IMR-90 (cell line): ENCODE results near the gene FRMPD4.

Source experiments
- CTCF ChIP-seq: conservative IDR thresholded peaks from 2 replicates; pipeline ENCODE4 v1.5.1; 2012; ENCODE audit warnings: mild to moderate bottlenecking, low read depth, low read length, improper control_type of control experiment
- NFE2L2 ChIP-seq: fragments of 150-350 bp; IDR thresholded peaks from 2 replicates; pipeline ENCODE4 v1.6.1; 2016; ENCODE audit warnings: low read depth, mild to moderate bottlenecking, low read length
- POLR2A ChIP-seq: IDR thresholded peaks from 2 replicates; pipeline ENCODE4 v1.6.1; 2012; ENCODE audit warnings: mild to moderate bottlenecking, low read depth, low read length
- RFX5 ChIP-seq: IDR thresholded peaks from 2 replicates; pipeline ENCODE4 v1.8.0; 2012; ENCODE audit warnings: low read depth, mild to moderate bottlenecking, low read length, moderate library complexity

GRCh38 chrX:12118134-12118533 is 20.1 kb upstream of the FRMPD4 start:
- TF ChIP-seq NFE2L2 (no peak), RFX5 (no peak), CTCF (no peak), POLR2A (no peak)
